Inflammatory macrophage treated with lipopolysaccharide for 4 hours (primary cell): ENCODE measurements around the gene HRG.

Experiments
- DNase-seq: peaks from one replicate; pipeline ENCODE4 v3.0.0-alpha.2; 2020

The HRG gene

DNA sequence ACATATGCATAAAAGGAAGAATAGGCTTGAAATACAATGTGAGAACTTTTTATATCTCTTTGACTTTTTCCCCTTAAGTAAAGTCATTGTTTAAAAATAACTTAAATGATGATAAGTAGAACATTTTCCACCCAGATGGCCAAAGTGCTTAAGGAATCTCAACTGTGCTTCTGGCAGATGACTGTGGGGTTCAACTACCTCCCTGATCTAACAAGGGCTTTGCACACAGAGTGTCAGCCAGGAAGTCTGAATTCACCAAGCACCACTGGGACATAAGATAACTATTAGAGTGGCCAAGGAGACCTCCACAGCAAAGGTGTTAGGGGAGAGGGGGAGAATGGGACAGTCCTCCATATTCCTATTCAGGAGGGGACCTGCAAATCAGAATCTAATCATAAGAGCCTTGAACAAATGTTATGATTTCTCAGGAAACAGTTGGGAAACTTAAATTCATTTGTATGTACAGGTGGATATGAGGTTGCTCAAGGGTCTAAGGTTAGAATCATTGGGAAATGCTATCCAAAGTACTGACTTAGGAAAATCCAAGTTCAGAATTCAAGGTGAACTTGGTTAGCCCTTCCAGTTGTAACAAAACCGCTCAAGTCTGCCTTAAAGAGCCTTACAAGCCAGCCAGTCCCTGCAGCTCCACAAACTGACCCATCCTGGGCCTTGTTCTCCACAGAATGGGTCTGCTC lies 25.9 kb upstream of the HRG start, which contains the start of gene FETUB:
Gene FETUB, plus strand, starts transcription at position 622 of the 695 bp plus-strand sequence. Its CDS starts 62 bp downstream, at position 684.
- no peak for DNase-seq

DNA sequence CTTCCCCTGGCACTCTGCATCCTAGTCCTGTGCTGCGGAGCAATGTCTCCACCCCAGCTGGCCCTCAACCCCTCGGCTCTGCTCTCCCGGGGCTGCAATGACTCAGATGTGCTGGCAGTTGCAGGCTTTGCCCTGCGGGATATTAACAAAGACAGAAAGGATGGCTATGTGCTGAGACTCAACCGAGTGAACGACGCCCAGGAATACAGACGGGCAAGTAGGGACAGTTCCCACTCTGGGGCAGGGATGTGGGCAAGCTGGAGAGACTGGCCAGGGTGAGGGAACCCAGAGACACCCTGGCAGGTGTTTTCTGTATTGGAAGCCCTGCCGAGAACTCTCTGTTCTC lies 25.4 kb upstream of the HRG start:
- DNase-seq: no peak

DNA sequence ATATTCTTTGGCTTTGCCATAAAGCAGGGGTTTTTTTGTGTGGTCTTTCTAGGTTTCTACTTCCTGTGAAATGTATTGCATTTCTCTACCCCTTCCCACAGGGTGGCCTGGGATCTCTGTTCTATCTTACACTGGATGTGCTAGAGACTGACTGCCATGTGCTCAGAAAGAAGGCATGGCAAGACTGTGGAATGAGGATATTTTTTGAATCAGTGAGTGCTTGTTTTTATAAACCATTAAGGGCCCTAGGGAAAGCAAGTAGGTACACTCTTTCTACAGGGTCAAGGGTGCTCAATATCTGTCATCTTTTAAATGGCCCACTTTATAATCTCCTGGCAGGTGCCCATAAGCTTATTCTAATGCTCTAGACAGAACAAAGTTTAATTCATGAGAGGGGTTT lies 24.9 kb upstream of the HRG start:
- DNase-seq: no peak

GRCh38 chr3:186642014-186642413 lies 23.8 kb upstream of the HRG start:
- DNase-seq: no peak

DNA sequence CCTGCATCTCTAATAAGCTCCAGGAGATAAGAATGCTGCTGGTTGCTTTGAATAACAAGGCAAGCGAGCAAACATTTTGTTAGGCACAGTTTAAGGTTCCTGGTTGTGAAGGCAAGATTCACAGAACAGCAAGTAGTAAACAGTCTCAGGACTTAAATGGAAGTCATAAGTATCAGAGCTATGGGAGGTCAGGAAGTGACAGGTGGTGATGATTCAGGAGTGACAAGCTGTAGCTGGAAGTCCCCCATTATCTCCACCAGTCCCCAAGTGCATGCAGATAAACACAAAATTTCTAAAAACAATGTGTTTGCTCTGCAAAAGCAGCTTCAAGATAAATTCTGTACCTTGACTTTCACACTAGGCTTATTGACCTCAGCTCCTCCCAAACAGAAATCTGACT lies 22.3 kb upstream of the HRG start:
- no peak for DNase-seq

- no peak for DNase-seq
Observed at GRCh38 chr3:186644683-186645082, 21.1 kb upstream of the HRG start.

DNA sequence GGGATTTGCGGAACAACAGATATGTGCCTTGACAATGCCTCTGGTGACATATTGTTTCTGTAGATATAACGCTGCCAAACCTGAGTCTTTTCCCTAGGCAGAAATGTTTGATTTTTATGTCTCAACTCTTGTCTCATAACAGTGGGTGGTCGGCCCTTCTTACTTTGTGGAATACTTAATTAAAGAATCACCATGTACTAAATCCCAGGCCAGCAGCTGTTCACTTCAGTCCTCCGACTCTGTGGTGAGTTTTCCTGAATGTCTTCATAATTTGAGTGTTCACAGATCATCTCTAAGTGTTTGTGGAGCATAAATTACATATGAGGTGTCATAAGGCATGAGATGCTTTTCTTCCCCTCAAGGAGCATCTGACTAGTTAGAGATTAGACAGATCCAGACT lies 19.7 kb upstream of the HRG start:
- no peak for DNase-seq

DNA sequence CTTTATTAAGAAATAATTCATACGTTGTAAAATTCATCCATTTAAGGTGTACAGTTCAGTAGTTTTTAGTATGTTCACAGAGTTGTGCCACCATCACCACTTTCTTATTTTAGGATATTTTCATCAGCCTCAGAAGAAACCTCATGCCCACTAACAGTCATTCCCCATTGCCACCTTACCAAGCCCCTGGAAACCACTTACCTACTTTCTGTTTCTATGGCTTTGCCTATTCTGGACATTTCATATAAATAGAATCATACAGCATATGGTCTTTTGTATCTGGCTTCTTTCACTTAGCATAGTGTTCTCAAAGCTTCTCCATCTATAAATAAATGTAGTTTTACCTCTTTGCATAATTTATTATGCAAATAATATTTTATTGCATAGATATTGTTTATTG lies 19.0 kb upstream of the HRG start:
- no peak for DNase-seq

DNA sequence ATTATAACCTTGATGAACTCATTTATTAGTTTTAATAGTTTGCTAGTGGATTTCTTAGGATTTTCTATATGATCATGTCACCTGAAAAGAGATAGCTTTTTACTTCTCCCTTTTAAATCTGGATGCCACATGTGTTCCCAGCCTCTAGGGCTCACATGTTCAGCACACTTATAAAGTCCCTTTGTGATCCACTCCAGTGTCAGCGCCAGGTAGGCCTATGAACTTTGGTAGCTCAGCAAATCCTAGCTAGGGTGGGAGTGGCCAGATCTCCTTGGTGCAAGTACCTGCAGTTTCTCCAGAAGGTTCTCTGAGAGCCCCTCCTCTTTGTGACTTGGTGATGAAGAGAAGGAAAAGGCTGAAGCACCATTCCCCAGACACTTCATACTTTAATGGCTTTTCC lies 17.0 kb upstream of the HRG start:
- no peak for DNase-seq

DNA sequence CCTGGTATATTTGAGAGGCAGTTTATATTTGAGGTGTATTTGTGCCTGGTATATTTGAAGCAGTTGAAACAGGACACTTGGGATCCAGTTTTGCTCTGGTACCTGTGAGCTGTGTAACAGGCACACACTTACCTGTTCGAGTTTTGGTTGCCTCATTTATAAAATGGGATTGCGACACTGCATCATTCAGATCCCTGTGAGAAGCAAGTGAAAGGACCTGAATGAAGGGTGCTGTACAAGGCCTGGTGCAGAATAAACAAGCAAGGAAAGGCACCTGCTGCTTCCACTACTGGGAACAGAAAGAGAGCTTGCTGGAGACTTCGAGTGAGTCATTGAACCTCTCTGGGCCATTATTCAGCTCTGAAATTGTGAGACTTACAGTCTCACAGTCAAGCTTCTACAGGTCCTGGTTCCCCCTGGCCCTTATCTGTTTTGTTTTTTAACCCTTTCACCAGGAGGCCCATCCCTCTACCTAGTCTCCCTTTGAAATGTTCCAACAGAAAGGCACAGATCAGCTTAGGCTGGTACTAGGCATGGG lies 14.1 kb upstream of the HRG start:
- no peak for DNase-seq

GRCh38 chr3:186653080-186653707 lies 12.6 kb upstream of the HRG start:
- DNase-seq: no peak

- DNase-seq: no peak
Observed at GRCh38 chr3:186653984-186654383, 11.8 kb upstream of the HRG start.

GRCh38 chr3:186663361-186664118 lies 2.3 kb upstream of the HRG start:
- DNase-seq: no peak

DNA sequence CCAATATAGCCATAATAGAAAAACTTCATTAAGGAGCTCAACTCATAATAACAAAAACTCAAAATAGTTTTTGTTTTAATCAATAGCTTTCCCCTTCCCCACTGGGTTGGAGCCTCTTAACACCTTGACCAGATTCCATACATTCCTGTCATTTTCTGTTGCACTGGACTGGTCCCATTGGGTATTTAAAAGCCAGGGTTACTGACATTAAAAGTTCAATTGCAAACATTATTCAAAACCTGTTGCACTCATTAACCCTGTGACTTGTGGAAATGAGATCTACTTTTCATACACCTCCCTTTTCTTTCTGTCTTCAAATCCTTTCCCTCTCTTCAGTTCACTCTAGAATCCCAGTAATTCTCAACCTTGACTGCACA lies 1.7 kb upstream of the HRG start:
- DNase-seq: no peak

DNA sequence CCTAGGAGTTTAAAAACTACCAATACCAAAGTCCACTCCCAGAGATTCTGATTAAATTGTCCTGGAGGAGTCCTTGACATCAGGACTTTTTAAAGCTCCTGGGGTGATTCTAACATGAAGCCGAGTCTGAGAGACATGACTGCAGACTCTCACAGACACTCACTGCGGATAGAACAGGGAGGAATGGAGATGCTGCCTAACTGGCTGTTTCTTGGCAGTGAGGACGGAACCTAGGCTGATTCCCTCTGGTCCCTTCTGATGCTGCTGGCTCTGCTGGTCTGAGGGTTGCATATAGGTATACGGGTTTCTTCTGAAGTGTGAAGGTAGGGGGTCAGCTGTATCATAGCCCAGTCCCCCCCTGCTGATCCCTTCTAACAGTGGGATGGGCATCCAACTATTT lies 1.3 kb upstream of the HRG start:
- no peak for DNase-seq

GRCh38 chr3:186668426-186668825 lies 2.6 kb downstream of the HRG start:
- DNase-seq: no peak

DNA sequence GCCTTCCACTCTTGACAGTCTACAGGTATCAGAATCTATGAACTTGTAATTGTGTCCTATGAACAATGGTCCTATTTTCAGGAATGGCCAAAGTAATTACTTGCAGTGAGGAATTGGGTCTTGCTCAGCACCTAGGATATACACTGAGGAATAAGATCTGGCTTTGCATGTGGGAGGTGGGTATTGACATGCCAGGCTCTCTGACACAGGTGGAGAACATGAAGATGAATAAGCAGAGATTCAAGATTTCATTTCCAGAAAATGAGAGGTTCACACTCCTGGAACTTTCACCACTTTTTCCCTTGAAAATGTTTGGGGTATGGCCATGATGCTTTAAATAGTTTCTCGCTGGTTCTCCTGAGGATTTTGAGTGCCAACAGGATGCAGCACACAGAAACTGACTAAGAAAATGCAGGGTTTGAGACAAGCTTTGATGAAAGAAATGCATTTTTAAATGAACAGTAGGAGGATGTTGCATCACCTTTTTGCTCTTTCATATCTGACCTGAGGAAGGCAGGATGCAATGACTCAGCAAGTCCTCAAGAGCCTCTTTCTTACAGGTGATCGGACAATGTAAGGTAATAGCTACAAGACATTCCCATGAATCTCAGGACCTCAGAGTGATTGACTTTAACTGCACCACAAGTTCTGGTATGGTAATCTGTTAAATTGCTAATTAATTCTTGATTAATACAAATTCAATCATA lies 3.7 kb downstream of the HRG start:
- no peak for DNase-seq

DNA sequence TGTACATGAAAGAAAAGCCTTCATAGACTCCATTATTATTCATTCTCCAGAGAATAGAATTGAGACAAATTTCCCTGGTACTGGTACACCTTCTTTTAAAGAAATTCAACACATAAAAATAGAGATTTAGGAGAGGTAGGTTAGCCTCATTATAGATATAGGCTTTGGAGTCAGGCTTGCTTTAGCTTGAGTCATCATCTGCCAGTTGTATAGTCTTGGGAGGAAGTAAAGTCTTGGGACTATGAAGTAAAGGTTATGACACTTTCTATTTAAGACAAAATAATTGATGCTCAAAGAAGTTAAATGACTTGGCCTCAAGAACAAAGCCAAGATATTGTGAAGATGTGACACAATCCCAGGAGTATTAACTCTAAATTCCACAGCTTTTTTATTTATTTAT lies 4.3 kb downstream of the HRG start:
- DNase-seq: peak; percentile 43

- DNase-seq: no peak
Observed at GRCh38 chr3:186671051-186671450, 5.2 kb downstream of the HRG start.

DNA sequence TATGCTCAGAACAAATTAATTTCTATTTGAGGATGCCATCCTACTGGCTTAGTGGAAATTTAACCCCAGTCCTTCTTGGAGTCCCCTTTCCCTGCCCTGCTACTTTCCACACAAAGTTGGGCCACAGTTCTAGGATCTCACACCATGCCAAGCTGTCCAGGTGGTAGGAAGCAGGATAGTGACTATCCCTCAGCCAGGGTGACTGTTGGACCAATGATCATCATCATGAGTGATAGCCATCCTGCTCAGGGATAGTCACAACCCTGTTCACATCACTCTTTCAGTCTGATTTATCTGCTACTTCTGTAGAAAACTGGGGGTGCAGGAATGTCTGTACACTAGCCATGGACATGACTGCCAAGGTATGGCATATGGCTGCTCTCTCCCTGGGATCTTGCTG lies 12.8 kb downstream of the HRG start:
- no peak for DNase-seq

DNA sequence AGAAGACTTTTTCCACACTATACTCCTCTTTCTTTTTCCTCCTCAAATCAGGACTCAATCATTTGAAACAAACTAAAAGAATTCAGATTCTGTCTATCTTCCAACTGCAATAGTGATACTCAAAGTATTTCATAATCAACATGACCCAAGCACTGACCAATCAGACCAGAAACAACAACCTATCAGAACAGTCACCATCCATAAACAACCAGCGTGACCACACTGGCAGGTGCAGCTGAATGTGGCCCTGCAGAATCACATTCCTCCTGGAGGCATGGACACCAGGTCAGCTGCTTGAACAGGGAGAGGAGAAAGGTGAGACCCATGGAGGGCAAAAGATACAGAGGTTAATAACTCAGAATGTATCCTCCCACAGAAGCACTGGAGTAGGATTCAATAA lies 13.3 kb downstream of the HRG start:
- no peak for DNase-seq

- DNase-seq: no peak
Observed at GRCh38 chr3:186680869-186681268, 15.1 kb downstream of the HRG start.

DNA sequence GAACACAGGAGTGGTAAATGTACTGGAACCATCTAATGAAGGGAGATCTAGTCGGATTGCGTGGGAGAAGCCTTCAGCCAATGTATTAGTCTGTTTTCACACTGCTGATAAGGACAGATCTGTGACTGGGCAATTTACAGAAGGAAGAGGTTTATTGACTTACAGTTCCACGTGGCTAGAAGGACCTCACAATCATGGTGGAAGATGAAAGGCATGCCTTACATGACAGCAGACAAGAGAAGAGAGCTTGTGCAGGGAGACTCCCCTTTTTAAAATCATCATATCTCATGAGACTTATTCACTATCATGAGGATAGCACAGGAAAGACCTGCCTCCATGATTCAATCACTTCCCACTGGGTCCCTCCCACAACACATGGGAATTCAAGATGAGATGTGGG lies 17.0 kb downstream of the HRG start:
- peak; percentile 49 for DNase-seq
